GM21529 (cell line): Measurements from ENCODE around the gene C2CD4C.
"Not testable (repeated sequence)": the region's sequence is repeated elsewhere in the genome, so short reads cannot be mapped to it uniquely, and the experiment has no call there.

Experiments used
- ATAC-seq: cut with Tn5 transposase; IDR thresholded peaks from one replicate; pipeline ENCODE4 v1.9.1; 2021; ENCODE audit not compliant: unreplicated experiment

Gene C2CD4C

GRCh38 chr19:418761-419671 is 10.1 kb upstream of the C2CD4C start:
- ATAC-seq = no peak

DNA sequence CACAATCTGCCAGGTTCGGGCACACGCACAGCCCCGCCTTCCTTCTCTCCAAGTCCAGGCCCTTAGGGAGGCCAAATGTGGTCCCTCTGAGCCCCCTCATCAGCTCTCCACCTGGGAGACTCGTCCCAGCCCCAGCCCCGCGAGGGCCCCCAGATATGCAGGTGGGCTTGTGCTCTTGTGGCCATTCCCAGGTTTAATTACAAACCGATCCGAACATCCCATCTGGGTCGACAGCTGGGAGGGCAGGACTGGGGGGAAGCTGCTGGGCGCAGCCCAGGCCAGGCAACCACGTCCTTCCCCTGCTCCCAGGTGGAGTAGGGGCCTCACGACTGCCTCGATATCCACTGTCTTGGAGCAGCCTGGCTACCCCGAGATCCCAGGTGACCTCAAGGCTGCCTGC is 7.5 kb upstream of the C2CD4C start:
- ATAC-seq = no peak

GRCh38 chr19:415292-415691 is 6.3 kb upstream of the C2CD4C start:
- ATAC-seq = no peak

DNA sequence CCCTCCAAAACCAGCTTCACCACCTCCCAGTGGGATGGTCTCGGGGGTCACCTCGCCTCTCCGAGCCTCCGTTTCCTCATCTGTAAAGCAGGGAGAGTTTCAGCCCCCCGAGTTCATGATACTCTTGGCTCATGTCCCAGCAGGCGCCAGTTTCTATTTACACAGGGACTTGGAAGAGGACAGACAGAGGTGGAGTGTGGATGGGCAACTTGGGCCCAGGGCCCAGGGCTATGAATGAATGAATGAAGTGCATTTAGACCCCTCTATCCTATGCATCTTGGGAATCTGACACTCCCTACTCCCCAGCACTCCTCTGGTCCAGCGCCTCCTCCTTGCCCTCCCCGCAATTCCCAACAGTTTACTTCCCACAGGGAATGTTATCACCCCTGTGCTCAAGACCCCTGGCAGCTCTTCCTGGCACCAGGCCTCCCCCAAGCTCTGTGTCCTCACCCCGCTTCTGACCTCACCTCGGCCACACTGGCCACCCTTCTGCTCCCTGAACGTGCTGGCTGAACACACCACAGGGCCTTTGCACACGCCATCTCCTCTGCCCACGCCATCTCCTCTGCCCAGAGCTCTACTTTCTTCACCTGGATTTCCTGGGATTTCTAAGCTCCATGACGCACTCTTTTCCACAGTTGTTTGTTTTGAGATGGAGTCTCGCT is 4.9 kb upstream of the C2CD4C start:
- ATAC-seq = no peak

GRCh38 chr19:412356-413355 is 3.7 kb upstream of the C2CD4C start:
- no peak for ATAC-seq

GRCh38 chr19:411723-412355 is 2.9 kb upstream of the C2CD4C start:
- ATAC-seq = no peak

GRCh38 chr19:411121-411722 is 2.3 kb upstream of the C2CD4C start:
- not testable (repeated sequence) for ATAC-seq

DNA sequence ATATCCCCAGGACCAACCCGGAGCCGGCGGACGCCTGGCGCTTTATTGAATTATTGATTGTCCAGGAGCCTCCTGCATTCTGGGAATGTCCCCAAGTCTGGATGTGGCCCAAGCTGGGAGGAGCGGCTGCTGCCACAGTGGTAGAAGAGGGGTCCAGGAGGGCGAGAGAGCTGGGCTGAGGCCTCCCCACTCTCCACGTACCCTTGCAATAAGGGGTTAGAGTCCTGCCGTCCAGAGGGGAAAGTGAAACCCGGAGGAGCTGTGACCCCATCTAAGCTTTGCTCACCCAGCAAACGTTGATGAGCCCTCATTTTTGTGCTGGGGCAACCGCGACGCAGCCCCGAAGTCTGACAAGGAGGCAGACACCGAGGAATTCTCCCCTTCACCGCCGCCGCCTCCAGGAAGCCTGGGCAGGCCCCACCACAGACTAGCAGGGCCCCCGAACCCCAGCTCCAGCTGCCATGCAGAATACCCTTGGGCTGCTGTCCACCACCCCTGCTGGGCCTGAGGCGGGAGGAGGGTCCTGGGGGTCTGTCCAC is 1.4 kb upstream of the C2CD4C start:
- no peak for ATAC-seq

- no peak for ATAC-seq
Observed at GRCh38 chr19:409516-410242, 732 bp upstream of the C2CD4C start.

DNA sequence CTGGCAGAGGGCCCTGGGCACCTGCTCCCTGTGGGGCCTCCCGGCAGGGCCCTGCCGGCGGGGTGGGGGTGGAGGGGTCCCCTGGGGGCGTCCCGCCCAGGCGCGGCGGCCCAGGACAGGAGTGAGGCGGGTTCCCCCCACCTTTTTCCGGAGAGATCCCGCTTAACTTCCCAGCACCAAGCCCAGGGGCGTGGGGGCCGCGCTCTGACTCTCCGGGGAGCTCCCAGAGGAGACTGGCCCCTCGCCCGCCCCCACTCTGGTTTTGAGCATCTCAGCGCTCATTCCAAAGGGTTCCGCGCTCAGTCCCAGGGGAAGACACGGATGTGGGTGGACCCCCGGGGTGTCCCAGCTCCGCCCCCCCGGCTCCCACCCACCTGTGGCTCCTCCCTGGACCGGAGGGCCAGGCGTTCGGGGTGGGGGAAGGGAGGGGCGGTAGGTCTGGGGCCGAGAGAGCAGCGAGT is 476 bp downstream of the C2CD4C start:
- no peak for ATAC-seq

DNA sequence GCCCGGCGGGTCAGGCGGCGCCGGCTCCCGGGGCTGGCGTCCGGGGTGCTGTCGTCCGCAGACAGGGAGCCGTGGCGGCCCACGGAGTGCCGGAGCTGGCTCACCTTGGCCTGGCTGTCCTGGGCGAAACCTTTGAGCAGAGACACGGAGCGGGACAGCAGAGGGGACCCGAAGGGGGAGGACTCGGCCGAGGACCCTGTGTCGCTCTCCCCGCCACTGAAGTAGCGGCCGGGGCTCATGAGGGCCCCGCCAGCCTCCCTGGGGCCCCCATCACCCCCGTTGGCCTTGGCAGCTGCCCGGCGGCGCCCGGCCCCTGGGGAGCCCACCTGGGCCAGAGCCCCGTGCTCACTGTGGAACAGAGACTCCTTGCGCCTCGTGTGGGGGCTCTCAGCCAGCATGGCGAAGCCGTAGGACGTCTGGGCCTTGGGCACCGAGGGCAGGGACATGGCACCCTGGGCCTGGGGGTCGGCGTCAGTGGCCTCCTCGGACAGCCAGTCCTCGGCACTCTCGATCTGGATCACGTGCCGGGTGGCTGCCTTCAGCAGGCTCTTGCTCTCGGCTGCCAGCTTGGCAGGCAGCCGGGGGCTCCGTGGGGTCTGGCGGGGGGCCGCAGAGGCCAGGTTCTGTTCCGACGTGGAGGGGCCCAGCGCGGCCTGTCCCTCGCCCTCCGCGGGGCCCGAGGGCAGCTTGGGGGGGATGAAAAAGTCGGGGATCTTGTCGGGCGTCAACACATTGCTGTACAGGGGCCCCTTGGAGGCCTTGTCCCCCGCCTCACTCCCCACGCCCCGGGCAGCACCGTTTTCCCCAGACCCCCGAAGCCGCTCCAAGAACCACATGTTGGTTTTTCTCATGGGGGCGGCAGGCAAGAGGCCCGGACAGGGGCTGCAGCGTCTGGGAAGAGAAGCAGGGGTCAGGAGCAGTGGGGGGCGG is 1.2 kb downstream of the C2CD4C start:
- ATAC-seq = no peak

- ATAC-seq = no peak
Observed at GRCh38 chr19:406971-407510, 1.9 kb downstream of the C2CD4C start.

- ATAC-seq = no peak
Observed at GRCh38 chr19:406135-406781, 2.7 kb downstream of the C2CD4C start.

DNA sequence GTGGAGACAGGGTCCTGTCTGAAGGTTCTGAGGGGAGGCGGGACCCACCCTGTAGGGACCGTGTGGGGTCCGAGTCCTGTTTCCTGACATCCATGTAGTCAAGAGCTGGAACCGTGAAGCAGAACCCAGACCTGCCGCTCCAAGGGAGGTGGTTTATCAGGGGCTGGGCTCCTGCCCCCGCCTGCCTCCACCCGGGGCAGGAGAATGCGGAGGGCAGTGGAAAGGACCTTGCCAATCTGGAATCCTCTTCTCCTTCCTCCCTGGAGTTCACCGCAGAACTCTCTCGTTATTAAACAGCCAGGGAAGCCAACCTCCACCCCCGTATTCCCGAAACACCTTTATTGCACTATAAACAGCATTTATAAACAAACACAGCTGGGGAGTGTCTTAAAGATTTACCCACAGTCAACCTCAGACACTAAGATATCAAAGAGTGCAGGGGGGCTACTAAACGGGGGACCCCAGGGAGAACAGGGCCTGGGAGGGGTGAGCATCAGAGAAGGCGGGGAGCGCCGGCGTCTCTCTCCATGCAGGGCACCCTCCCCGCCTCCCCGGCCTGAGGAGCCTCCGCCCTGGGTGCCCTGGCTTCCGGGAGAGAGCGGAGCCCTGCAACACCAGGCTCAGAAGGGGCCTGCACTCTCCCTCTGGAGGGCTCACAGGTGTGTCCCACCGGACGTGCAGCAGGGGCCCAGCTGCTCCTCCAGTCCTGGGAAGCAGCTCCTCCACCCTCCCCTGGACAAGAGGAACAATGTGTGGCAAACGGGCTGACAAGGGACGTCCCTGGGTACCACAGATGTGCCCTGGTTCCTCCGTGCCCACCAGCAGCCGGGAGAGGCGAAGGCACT is 3.6 kb downstream of the C2CD4C start:
- ATAC-seq = no peak

DNA sequence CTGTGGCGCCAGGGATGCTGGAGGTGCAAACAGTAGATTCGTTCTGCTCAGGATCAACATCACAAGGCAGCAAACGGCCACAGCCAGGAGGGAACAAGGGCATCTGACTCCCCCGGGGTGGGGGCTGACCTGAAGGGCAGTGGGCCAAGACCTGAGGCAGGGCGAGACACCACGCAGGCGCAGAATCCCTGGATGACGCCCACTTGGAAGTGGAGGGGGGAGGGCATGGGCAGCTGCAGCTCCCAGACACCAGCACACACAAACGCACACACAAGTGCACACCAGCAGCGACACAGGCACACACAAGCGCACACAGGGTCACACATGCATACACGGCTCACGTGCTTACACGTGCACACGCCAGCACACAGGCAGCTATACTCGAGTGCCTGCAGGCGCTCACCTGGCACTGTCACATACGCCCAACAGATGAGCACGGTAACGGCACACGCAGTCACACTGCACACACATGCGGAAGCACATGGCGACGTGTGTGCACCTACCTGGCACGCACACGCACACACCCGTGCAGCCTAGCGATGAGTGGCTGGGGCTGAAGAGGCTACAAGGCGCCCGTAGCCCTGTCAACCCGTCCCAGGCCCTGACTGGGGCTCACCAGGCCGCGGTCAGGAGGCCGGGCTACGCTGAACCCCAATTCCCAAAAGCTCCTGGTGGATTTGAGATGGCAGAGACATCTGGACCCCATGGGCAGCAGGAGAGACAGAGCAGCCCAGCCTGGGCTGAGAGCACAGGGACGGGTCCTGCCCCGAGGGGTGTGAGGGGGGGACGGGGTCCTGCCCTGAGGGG is 5.5 kb downstream of the C2CD4C start:
- no peak for ATAC-seq

DNA sequence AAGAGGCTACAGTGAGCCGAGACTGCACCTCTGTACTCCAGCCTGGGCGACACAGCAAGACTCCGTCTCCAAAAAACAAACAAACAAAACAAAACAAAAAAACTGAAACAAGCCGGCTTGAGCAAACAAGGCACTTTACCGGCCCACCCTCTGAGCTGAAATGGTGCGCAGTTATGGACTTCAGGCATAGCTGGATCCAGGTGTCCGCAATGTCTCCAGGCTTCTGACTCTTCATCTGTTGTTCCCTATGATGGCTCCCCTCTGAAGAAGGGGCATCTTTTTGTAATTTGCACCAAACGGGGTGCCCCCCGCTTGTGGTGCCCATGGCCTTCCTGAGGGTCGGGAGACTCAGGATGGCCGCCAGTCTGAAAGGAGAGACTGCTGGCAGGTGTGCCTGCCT is 6.2 kb downstream of the C2CD4C start:
- no peak for ATAC-seq
